ENCODE results near the gene KRT6B.
"Not testable (repeated sequence)": the region's sequence is repeated elsewhere in the genome, so short reads cannot be mapped to it uniquely, and the experiment has no call there.

KRT6B gene

GRCh38 chr12:52455821-52456220 is 3.9 kb upstream of the KRT6B start:
- Mint-ChIP-seq H3K27ac (no peak overlapping the region), H3K9me3 (no peaks in the 10 kb centered on the region), H3K4me3 (no peak overlapping the region), H3K36me3 (ENCODE audit: low read depth) (no peaks in the 10 kb centered on the region), H3K27me3 (ENCODE audit: low read depth, poor library complexity) (no peaks in the 10 kb centered on the region), H3K4me1 (peaks cover 13% of the 10 kb centered on the region)
- TF ChIP-seq CTCF (IDR thresholded peaks at IDR 0.05): no peak
- no peak for DNase-seq

- no peak for DNase-seq
- H3K9me3 Mint-ChIP-seq: no peaks in the 10 kb centered on the region
- no peak overlapping the region for H3K4me3 Mint-ChIP-seq
- H3K27ac Mint-ChIP-seq: no peak overlapping the region
- peaks cover 13% of the 10 kb centered on the region for H3K4me1 Mint-ChIP-seq
- no peaks in the 10 kb centered on the region for H3K36me3 Mint-ChIP-seq (ENCODE audit: low read depth)
- TF ChIP-seq CTCF (IDR thresholded peaks at IDR 0.05): no peak
- no peaks in the 10 kb centered on the region for H3K27me3 Mint-ChIP-seq (ENCODE audit: low read depth, poor library complexity)
Observed at GRCh38 chr12:52454411-52455201, 2.7 kb upstream of the KRT6B start.

GRCh38 chr12:52448228-52448627 is 3.7 kb downstream of the KRT6B start:
- Mint-ChIP-seq H3K4me1 (peaks cover 4% of the 10 kb centered on the region), H3K27ac (no peak overlapping the region), H3K27me3 (ENCODE audit: low read depth, poor library complexity) (peaks cover 4% of the 10 kb centered on the region), H3K9me3 (no peaks in the 10 kb centered on the region), H3K36me3 (ENCODE audit: low read depth) (no peaks in the 10 kb centered on the region), H3K4me3 (no peak overlapping the region)
- no peak for TF ChIP-seq CTCF (IDR thresholded peaks at IDR 0.05)
- no peak for DNase-seq

GRCh38 chr12:52447196-52447595 is 4.8 kb downstream of the KRT6B start:
- not testable (repeated sequence) for H3K4me3 Mint-ChIP-seq; DNase-seq; H3K27me3 Mint-ChIP-seq (ENCODE audit: low read depth, poor library complexity); H3K27ac Mint-ChIP-seq; H3K9me3 Mint-ChIP-seq; H3K36me3 Mint-ChIP-seq (ENCODE audit: low read depth)
- H3K4me1 Mint-ChIP-seq: peaks cover 14% of the 10 kb centered on the region

GRCh38 chr12:52446367-52447045 is 5.4 kb downstream of the KRT6B start:
- H3K9me3 Mint-ChIP-seq: no peaks in the 10 kb centered on the region
- peaks cover 21% of the 10 kb centered on the region for H3K4me1 Mint-ChIP-seq
- H3K27ac Mint-ChIP-seq: no peak overlapping the region
- no peak for DNase-seq
- H3K4me3 Mint-ChIP-seq: no peak overlapping the region
- peaks cover 4% of the 10 kb centered on the region for H3K27me3 Mint-ChIP-seq (ENCODE audit: low read depth, poor library complexity)
- TF ChIP-seq CTCF (IDR thresholded peaks at IDR 0.05): no peak
- no peaks in the 10 kb centered on the region for H3K36me3 Mint-ChIP-seq (ENCODE audit: low read depth)

GRCh38 chr12:52445876-52446275 is 6.1 kb downstream of the KRT6B start:
- no peak overlapping the region for H3K27ac Mint-ChIP-seq
- DNase-seq: no peak
- peaks cover 4% of the 10 kb centered on the region for H3K27me3 Mint-ChIP-seq (ENCODE audit: low read depth, poor library complexity)
- no peak for TF ChIP-seq CTCF (IDR thresholded peaks at IDR 0.05)
- H3K4me1 Mint-ChIP-seq: peaks cover 27% of the 10 kb centered on the region
- no peak overlapping the region for H3K4me3 Mint-ChIP-seq
- no peaks in the 10 kb centered on the region for H3K9me3 Mint-ChIP-seq
- no peaks in the 10 kb centered on the region for H3K36me3 Mint-ChIP-seq (ENCODE audit: low read depth)

Measured in nephron progenitor cell (in vitro differentiated cells).